ENCODE results near the gene CLCN5.
"Not testable (repeated sequence)": the region's sequence is repeated elsewhere in the genome, so short reads cannot be mapped to it uniquely, and the experiment has no call there.

The CLCN5 gene

GRCh38 chrX:49999087-49999486, 76.7 kb downstream of the CLCN5 start:
- no peak for DNase-seq

DNA sequence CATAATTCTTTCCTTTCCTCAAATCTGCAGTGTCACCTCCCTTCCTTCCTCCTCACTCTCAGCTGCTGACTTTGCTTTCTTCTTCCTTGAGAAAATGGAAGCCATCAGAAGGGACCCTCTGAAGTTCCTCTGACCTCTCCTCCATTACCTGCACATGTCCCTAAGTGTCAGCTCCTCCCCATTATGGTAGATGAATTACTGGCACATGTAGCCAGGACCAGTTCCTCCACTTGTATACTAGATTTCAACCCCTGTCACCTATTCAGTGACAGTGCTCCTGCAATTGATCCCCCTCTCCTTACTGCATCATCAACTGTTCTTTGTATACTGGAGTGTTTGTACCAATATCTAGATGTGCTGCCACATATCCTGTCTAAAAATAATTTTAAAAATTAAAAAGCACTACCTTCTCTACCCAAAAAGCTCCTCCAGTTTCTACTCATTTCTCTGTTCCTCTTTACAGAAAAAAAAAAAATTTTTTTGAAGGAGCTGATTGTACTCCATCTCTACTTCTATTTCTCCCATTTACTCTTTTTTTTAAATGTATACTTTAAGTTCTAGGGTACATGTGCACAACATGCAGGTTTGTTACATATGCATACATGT, 78.6 kb downstream of the CLCN5 start:
- no peak for DNase-seq

DNA sequence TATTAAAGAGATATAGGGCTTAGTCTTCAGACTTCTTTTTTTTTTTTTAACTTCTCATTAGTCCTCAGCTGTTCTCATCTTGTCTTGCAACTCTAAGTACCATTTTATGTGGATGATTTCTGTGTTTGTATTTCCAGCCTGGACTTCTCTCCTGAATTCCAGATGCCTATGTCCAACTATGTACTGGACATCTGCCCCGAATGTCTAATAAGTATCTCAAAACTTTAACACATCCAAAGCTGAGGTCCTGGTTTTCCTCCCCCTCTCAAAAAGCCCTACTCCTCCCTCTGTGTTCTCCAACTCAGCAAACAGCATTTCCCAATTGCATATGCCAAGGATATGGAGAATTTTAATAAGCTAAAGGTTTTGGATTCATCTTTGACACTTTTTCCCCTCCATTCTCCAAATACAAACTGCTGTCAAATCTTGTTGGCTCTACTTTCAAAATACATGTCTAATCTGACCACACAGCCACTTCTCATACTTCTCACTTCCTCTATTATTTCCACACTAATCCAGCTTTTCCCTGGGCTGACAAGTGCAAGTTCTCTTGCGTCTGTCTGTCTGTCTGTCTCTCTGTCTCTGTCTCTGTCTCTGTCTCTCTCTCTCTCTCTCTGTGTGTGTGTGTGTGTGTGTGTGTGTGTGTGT, 79.8 kb downstream of the CLCN5 start:
- no peak for DNase-seq

DNA sequence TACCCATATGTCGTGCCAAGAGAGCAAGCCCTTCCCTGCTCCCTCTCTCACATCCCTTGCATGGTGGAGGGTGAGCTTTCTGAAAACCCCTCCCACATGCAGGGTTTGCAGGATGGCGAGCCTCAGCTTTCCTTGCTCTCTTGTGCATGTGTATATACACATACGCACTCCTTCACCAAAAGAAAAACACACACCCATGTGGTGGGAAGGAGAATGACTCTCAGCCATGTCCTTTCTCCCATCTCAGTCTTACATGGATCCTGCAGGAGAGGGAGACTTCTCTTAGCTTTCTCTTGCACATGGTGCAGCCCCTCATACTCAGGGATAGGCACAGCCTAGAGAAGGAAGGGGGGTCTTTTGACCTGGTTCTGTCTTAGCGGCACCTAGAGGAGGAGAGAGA, 81.1 kb downstream of the CLCN5 start:
- DNase-seq: no peak

- DNase-seq: no peak
These were observed 81.5 kb downstream of the CLCN5 start for GRCh38 chrX:50003927-50004326.

GRCh38 chrX:50025591-50025990, 103.2 kb downstream of the CLCN5 start:
- not testable (repeated sequence) for DNase-seq

DNA sequence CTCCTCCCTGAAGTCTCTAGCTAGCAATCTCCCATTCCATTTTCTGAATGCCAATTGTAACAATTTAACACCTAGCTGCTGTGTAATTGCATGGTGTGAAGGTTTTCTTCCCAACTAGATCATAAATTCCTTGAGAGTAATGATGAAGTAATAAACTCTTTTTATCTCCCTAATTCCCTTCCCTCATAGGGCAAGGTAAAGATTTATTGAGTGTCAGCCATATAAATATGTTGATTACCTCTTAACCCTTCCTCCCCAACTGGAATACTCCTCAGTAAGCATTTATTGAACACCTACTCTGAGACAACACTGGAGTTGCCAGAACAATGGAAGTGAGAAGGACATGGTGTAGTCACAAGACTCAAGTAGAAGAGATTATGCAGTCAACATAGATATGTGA, 112.7 kb downstream of the CLCN5 start:
- no peak for DNase-seq

DNA sequence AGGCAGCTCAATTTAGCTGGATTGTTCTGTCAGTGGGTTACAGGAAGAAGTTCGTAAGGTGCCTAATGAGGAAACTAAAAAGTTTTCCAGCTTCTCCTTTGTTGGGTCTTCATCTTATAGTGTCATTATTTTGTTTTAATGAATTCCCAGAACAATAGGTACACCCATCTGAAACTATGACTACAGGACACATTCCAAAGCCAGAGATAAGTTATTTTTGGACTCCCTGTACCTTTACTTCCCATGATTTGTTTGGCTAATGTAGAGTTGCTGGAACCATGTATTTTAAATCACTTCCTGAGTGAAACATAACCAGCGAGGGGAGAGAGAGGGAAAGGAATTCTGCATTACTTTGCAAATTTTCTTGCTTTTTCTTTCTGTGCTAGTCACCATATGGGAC, 114.0 kb downstream of the CLCN5 start:
- DNase-seq: no peak

DNA sequence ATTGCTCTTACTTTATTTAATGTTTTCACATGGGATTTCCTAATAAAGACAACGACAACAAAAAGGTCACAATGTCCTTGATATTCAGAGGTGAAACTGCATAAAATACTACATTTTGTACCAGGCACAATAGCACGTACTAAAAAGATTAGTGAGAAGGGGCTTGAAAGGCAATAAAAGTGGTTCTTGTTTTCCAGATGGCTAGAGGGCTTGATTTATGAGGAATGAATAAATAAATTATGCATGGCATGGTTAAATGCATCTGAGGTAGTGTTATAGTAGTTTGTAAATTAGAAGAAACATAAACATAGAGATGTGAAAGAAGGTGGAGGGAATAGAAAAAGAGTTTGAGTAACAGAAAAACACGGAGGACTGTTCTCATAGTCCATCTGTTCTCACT, 123.4 kb downstream of the CLCN5 start:
- DNase-seq: no peak

DNA sequence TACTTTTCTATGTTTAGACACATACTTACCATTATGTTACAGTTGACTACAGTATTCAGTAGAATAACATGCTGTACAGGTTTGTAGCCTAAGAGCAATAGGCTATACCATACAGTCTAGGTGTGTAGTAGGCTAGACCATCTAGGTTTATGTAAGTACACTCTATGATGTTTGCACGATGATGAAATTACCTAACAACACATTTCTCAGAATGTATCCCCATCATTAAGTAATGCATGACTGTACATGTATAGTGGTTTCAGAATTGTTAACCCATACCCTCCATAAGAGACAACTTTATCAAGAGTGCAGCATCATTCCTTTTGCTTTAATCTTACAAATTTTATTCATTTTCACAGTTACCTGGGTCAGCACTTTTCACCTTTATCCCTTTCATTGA, 126.8 kb downstream of the CLCN5 start:
- DNase-seq: no peak

GRCh38 chrX:50054147-50054546, 131.8 kb downstream of the CLCN5 start:
- no peak for DNase-seq

DNA sequence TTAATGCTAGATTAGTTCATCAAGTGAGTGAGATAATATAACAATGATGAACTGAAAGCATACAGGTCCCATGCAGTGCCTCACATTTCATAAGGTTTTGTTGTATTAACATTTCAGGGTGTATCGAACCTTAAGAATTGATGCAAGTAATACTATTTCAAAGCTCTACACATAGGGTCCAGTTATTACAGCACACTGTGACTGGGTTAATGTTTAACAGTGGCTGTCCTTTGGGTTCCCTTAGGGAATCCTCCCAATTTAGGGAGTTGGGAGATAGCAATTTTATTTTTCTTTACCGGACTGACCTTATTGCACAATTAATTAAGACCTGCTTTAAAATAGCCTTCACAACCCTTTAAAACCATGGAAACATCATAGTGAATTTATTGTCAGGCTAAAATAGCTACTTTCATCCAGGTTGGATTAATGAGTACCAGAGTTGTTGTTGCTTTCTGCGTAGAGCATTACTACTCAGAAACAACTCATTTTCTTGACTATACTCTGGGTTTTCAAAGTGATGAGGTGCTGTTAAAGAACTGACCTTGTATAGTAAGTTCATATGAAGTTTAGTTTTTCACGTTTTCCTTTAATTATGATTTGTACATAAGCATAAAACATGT, 144.0 kb downstream of the CLCN5 start:
- DNase-seq: no peak

DNA sequence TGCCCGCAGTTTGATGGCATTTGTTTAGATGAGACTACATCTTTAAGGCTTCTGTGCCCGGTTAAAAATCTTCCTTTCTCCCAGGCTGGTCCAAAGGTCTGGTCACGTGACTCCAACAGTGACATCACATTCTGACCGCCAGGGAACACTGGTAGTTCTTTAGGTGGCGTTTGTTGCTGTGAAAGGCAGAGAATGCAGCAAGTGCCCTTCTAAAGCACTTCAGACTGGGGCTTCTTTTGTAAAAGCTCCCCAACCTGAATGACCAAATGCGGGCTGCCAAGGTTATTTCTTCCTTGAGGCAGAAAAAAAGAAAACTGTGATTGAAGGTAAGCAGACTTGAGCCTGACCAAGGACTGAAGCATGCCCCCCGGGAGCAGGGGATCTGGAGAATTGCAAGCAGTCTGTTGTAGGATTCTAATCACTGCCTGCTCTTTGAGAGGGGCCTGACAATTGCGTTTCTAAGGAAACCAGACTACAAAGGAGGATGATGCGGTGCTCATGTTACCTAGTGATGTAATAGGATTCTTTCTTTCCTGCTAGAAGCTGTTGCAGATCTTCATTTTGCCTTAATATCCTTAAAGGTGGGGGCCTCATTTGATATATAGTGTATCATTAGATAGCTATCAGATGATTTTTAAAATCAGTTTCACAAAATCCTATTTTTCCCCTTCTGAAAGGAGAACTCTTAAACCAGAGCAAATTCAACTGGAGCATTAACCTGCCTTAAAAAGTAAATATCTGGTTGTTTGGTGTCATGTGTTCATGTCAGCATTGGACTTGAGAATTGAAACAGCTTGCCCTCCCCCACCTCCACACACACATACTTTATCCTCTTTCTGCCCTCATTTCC, 145.3 kb downstream of the CLCN5 start:
- DNase-seq: no peak

GRCh38 chrX:50068285-50068563, 145.8 kb downstream of the CLCN5 start:
- DNase-seq: no peak

- no peak for DNase-seq
These were observed 146.5 kb downstream of the CLCN5 start for GRCh38 chrX:50068893-50069292.

DNA sequence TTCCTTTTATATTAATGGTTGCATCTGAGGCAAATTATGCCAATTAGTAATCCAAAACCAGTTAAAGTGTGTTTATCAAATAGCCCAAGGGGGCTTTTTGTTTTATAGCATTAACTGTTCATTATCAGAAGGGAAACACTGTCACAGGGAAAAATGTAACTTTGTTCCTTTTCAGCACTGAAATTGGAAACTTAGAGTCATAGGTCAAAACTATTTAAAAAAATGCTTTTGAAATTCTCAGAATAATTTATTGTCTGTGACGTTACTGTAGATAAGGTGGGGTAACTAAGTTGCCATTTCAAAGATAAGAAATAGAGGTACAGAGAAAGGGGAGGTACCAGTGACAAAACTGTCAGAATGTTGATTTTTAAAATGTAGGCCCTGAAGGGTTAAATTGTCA, 149.1 kb downstream of the CLCN5 start:
- no peak for DNase-seq

DNA sequence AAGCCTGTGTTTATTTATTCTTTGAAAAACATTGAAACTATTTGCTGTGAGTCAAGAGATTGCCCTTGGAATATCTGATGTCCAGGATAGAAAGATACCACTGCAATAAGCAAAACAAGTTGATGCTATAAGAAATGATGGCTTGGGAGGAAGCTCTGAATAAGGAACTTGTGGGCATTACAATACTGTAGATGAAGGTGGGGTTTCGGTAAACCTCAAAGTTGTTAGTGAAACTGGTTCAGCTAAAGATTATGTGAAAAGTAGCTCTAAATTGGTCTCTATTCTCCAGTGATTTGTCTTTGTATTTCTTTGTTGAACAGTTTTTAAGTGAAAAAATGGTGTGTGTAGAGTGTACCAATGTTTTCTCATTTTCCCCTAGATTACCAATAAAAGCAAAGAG, 149.7 kb downstream of the CLCN5 start:
- no peak for DNase-seq

DNA sequence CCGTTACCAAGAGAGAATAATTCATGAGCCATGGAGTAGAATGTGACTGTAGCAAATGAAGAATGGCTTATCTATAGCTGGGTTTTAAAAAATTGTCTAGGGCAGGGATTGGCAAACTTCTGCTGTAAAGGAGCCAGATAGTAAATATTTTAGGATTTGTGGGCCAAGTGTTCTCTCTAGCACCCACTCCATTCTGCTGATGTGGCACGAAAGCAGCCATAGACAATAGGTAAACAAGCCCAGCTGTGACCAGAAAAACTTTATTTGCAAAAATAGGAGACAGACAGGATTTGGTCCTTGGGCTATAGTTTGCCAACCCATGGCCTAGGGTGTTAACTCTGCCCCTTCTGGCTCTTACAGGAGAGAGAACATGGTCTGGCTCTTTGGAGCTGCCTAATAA, 151.2 kb downstream of the CLCN5 start:
- no peak for DNase-seq

- DNase-seq: no peak
These were observed 153.4 kb downstream of the CLCN5 start for GRCh38 chrX:50075630-50076339.

- DNase-seq: no peak
These were observed 159.0 kb downstream of the CLCN5 start for GRCh38 chrX:50081282-50081889.

DNA sequence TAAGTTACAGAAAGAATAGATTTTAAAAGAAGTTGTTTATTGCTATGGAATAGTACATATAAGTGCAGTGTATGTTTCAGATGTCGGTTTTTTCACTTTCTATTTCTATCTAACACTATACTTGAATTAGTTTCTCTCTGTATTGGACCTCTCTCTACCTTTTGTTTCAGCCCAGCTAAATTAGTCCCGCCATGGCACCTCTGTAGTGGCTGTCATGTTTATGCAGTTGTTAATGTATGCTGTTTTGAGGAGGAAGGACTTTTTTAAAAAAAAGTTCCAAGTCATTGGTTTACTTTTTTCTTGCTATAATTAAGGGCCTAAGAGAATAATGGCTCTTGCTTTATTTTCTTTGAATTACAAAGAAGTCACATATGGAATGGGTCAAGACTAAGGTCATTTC, 160.3 kb downstream of the CLCN5 start:
- DNase-seq: no peak

DNA sequence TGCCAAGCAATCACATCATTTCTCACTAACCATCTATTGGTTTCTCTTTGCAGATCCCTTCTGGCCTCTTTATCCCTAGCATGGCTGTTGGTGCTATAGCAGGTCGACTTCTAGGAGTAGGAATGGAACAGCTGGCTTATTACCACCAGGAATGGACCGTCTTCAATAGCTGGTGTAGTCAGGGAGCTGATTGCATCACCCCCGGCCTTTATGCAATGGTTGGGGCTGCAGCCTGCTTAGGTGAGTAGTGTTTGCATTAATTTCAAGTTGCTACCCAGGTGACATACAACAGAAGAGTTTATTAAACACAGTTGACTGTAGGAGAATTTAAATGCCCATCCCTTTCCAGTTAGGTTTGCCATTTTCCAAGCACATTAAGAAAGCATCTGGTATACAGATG, 166.2 kb downstream of the CLCN5 start:
- DNase-seq: no peak

DNA sequence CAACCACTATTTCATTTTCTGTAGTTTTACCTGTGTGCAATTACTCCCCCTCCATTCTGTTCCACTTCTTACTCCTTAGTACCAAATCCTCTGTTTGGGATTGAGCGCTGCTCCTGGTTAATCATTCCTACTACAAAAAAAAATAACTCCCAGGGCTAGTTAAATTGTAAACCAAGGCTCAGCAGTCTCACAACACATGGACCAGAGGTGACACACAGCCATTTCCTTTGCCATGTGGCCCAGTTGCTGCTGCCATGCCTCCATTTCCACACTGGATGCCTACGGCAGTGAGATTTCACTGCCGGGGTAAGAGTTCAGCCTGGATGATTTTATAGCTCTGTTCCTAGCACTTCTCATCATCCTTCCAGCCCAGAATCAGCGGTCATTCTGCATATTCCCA, 171.2 kb downstream of the CLCN5 start:
- no peak for DNase-seq

All from CD4-positive, alpha-beta T cell treated with Interferon alpha-2 for 1 hour (primary cell).